HCT116 (cell line): Measurements from ENCODE around the gene KMT2B. TPM values are rescaled to one million over a fixed set of nuclear protein-coding genes. Genes with fewer than 3 reads are reported as not detected.

ENCODE experiments used
- ATAC-seq: fragments of 200-7000 bp; cut with Tn5 transposase; 2 replicates; pipeline ENCODE4 v1.9.1; 2020; ENCODE audit warnings: mild to moderate bottlenecking, moderate library complexity
- BruUV-seq: library from RNA; stranded (reverse); fragments of 400-500 nt; replicated peaks from 2 replicates; lab custom pipeline; 2021; lab: Mats Ljungman, UMichigan
- CTCF ChIA-PET: fragments of 300-600 bp; sonication (Branson Sonifier 250); formaldehyde crosslinking; loops from one replicate; lab custom pipeline; 2021; ENCODE audit warnings: antibody characterized with exemption; lab: Charles Lee
- POLR2A ChIA-PET: fragments of 300-600, 350-600 bp; sonication (Branson Sonifier 250); formaldehyde crosslinking; loops from one replicate; lab custom pipeline; 2021; ENCODE audit warnings: antibody characterized with exemption; lab: Charles Lee
- RAD21 ChIA-PET, 2 experiments: fragments of 300-600 bp; sonication (Branson Sonifier 250); formaldehyde crosslinking; loops; one replicate each; lab custom pipeline; 2023; ENCODE audit warnings: low total read pairs in 2 of 2; ENCODE audit not compliant: uncharacterized antibody in 2 of 2, unreplicated experiment in 2 of 2, low non-redundant PET in 1 of 2; lab: Charles Lee
- DNase-seq: peaks from one replicate; pipeline ENCODE4 v3.0.0-alpha.2; 2010; ENCODE audit warnings: low read depth, low spot score
- H2AFZ ChIP-seq: fragments of 200-600 bp; shearing (Covaris generic), sonication (generic); 2 replicates; pipeline ENCODE4 v1.6.1; 2017; ENCODE audit warnings: low read depth, mixed run types, mixed read lengths, antibody characterized with exemption, low read length; ENCODE audit not compliant: poor library complexity, severe bottlenecking
- H3K27ac ChIP-seq: 2 replicates; pipeline ENCODE4 v1.5.1; 2012; ENCODE audit warnings: low read depth, low read length
- H3K27me3 ChIP-seq: fragments of 200-600 bp; sonication (generic); 2 replicates; pipeline ENCODE4 v1.6.1; 2016; ENCODE audit warnings: mixed run types, low read length, mixed read lengths; ENCODE audit not compliant: insufficient read depth
- H3K36me3 ChIP-seq, 2 experiments: fragments of 200-500 bp in 1 of 2; fragments of 200-600 bp in 1 of 2; sonication (Bioruptor generic) in 1 of 2; sonication (generic) in 1 of 2; 2 replicates each; pipeline versions ENCODE4 v1.5.1 to v1.6.1; 2014 to 2016; ENCODE audit warnings: low read length in 2 of 2, inconsistent platforms in 1 of 2, mixed read lengths in 1 of 2, mixed run types in 1 of 2; ENCODE audit not compliant: insufficient read depth in 2 of 2, control insufficient read depth in 1 of 2
- H3K4me1 ChIP-seq, 2 experiments: fragments of 200-600 bp in 1 of 2; sonication (generic) in 1 of 2; 2 replicates each; pipeline versions ENCODE4 v1.5.1 to v1.6.1; 2012 to 2017; ENCODE audit warnings: low read length in 2 of 2, inconsistent platforms in 1 of 2, mild to moderate bottlenecking in 1 of 2, mixed read lengths in 1 of 2, mixed run types in 1 of 2, moderate library complexity in 1 of 2; ENCODE audit not compliant: insufficient read depth in 2 of 2, control insufficient read depth in 1 of 2
- H3K4me2 ChIP-seq: fragments of 200-600 bp; sonication (generic); 2 replicates; pipeline ENCODE4 v1.6.1; 2017; ENCODE audit warnings: mixed run types, low read length, mixed read lengths
- H3K4me3 ChIP-seq, 2 experiments: fragments of 200-600 bp in 1 of 2; sonication (generic) in 1 of 2; replicated peaks in 1 of 2; 2 replicates each; pipeline ENCODE4 v1.5.1; 2011 to 2016; ENCODE audit warnings: low read length in 2 of 2, control low read depth in 1 of 2, low read depth in 1 of 2, mild to moderate bottlenecking in 1 of 2, mixed read lengths in 1 of 2, mixed run types in 1 of 2
- H3K79me2 ChIP-seq: fragments of 200-600 bp; sonication (generic); 2 replicates; pipeline ENCODE4 v1.6.1; 2017; ENCODE audit warnings: mild to moderate bottlenecking, mixed run types, low read length, moderate library complexity, mixed read lengths; ENCODE audit not compliant: insufficient read depth
- H3K9ac ChIP-seq: fragments of 200-600 bp; sonication (generic); 2 replicates; pipeline ENCODE4 v1.6.1; 2016; ENCODE audit warnings: low read length, mixed read lengths
- H3K9me2 ChIP-seq: fragments of 200-600 bp; sonication (generic), shearing (Covaris generic); 2 replicates; pipeline ENCODE4 v1.6.1; 2017; ENCODE audit warnings: mixed run types, mild to moderate bottlenecking, moderate library complexity; ENCODE audit not compliant: insufficient read depth
- H3K9me3 ChIP-seq, 2 experiments: fragments of 200-500 bp in 1 of 2; fragments of 200-600 bp in 1 of 2; sonication (Bioruptor generic) in 1 of 2; sonication (generic) in 1 of 2; 2 replicates each; pipeline ENCODE4 v1.6.1; 2014 to 2017; ENCODE audit warnings: low read length in 2 of 2, mixed read lengths in 2 of 2, inconsistent platforms in 1 of 2, low read depth in 1 of 2, mild to moderate bottlenecking in 1 of 2, mixed run types in 1 of 2, moderate library complexity in 1 of 2; ENCODE audit not compliant: control insufficient read depth in 1 of 2, insufficient read depth in 1 of 2
- H4K20me1 ChIP-seq: fragments of 200-600 bp; sonication (generic), shearing (Covaris generic); 2 replicates; pipeline ENCODE4 v1.6.1; 2017; ENCODE audit warnings: mixed run types, mild to moderate bottlenecking, moderate library complexity; ENCODE audit not compliant: insufficient read depth
- CEBPB ChIP-seq: IDR thresholded peaks from 2 replicates; pipeline ENCODE4 v1.6.1; 2012; ENCODE audit warnings: low read depth
- CTCF ChIP-seq, 3 experiments: fragments of 200-600 bp in 1 of 3; sonication (generic) in 1 of 3; IDR thresholded peaks in 2 of 3; conservative IDR thresholded peaks in 1 of 3; 2 replicates each; pipeline ENCODE4 v1.5.1; 2012 to 2017; ENCODE audit warnings: low read depth in 2 of 3, low read length in 2 of 3, antibody characterized with exemption in 1 of 3, borderline replicate concordance in 1 of 3, control low read depth in 1 of 3, mild to moderate bottlenecking in 1 of 3, mixed read lengths in 1 of 3, mixed run types in 1 of 3, moderate library complexity in 1 of 3; ENCODE audit not compliant: insufficient read depth in 1 of 3
- EGR1 ChIP-seq: IDR thresholded peaks from 2 replicates; pipeline ENCODE4 v1.6.1; 2012; ENCODE audit warnings: low read depth
- ELF1 ChIP-seq: IDR thresholded peaks from 2 replicates; pipeline ENCODE4 v1.6.1; 2012; ENCODE audit warnings: low read depth, borderline replicate concordance
- EZH2 ChIP-seq: fragments of 200-600 bp; sonication (generic); IDR thresholded peaks from 2 replicates; pipeline ENCODE4 v1.6.1; 2017; ENCODE audit warnings: antibody characterized with exemption, mixed run types
- EZH2phosphoT487 ChIP-seq: fragments of 200-600 bp; IDR thresholded peaks from 2 replicates; pipeline ENCODE4 v1.6.1; 2018; ENCODE audit warnings: antibody characterized with exemption, borderline replicate concordance
- MAX ChIP-seq: IDR thresholded peaks from 2 replicates; pipeline ENCODE4 v1.6.1; 2012
- POLR2A ChIP-seq: IDR thresholded peaks from 2 replicates; pipeline ENCODE4 v1.7.0; 2011; ENCODE audit warnings: borderline replicate concordance; ENCODE audit not compliant: insufficient read depth, insufficient read length; ENCODE audit errors: extremely low read depth
- POLR2AphosphoS5 ChIP-seq: IDR thresholded peaks from 2 replicates; pipeline ENCODE4 v1.6.1; 2011; ENCODE audit warnings: mild to moderate bottlenecking, low read depth, low read length, moderate library complexity
- SIN3A ChIP-seq: IDR thresholded peaks from 2 replicates; pipeline ENCODE4 v1.6.1; 2012; ENCODE audit warnings: low read depth
- SP1 ChIP-seq: IDR thresholded peaks from 2 replicates; pipeline ENCODE4 v1.6.1; 2012; ENCODE audit warnings: low read depth
- SRF ChIP-seq: IDR thresholded peaks from 2 replicates; pipeline ENCODE4 v1.6.1; 2012; ENCODE audit warnings: low read depth
- YY1 ChIP-seq: IDR thresholded peaks from 2 replicates; pipeline ENCODE4 v1.6.1; 2011; ENCODE audit warnings: low read length, low read depth, moderate library complexity, mild to moderate bottlenecking; ENCODE audit not compliant: insufficient replicate concordance; ENCODE audit errors: extremely low read depth
- ZBTB33 ChIP-seq: IDR thresholded peaks from 2 replicates; pipeline ENCODE4 v1.6.1; 2011; ENCODE audit warnings: mild to moderate bottlenecking, low read length, moderate library complexity; ENCODE audit not compliant: insufficient replicate concordance; ENCODE audit errors: extremely low read depth
- ZFX ChIP-seq: fragments of 450-650 bp; IDR thresholded peaks from 2 replicates; pipeline ENCODE4 v1.6.1; 2017
- intact Hi-C: fragments of 100-400 bp; cut with micrococcal nuclease; formaldehyde crosslinking; loops from 2 replicates; pipeline ENCODE4 v1.10.0; 2022
- total RNA-seq: library from RNA; stranded (reverse); gene quantifications from one replicate; pipeline ENCODE4 v1.2.1, GENCODE V29; 2021; ENCODE audit not compliant: unreplicated experiment
- TF ChIP-seq, protein P1 (sequence below): IDR thresholded peaks from 2 replicates; pipeline ENCODE4 v1.6.1; 2012
- TF ChIP-seq, protein P2 (sequence below): IDR thresholded peaks from 2 replicates; pipeline ENCODE4 v1.6.1; 2012; ENCODE audit warnings: low read depth

The KMT2B gene
- total RNA-seq, 1 experiment from 2014 or later, result 29.9 TPM

GRCh38 chr19:35748106-35749020 is 30.6 kb downstream of the KMT2B start, which contains the start of gene LIN37:
TSS of gene LIN37 (plus strand) at chr19:35748576. CDS start at chr19:35748725, 149 bp downstream.
- Histone ChIP-seq H3K79me2 (peaks cover 19% of the 10 kb centered on the region), H3K27me3 (no peaks in the 10 kb centered on the region), H3K27ac (peak within 1 kb of the TSS; percentile 54), H3K36me3 (no peaks in the 10 kb centered on the region; a peak in 2 of 4 replicates), H3K9ac (peak within 1 kb of the TSS; percentile 77), H3K9me3 (no peaks in the 10 kb centered on the region), H3K4me2 (peak within 1 kb of the TSS; percentile 90), H3K9me2 (no peaks in the 10 kb centered on the region), H3K4me3 (peak within 1 kb of the TSS; percentile 86 to 87), H4K20me1 (no peaks in the 10 kb centered on the region), H2AFZ (no peak within 1 kb of the TSS), H3K4me1 (peaks cover 20 to 29% of the 10 kb centered on the region in 2 experiments)
- ATAC-seq (peak; percentile 81), DNase-seq (peak; percentile 99)
- intact Hi-C loops, result no loop called here
- TSS peak; percentile 24 for BruUV-seq
- ChIA-PET CTCF (interaction anchor here (0.6 to 1.3 kb wide), 5 partner anchors 9 to 200 kb away, joined by 3 to 5 read pairs (median 3); partner anchors contain the start of gene PROSER3), POLR2A (interaction anchor here (0.6 to 2.1 kb wide), 17 partner anchors 8 to 239 kb away, joined by 3 to 20 read pairs (median 4); partner anchors contain the start of genes COX6B1, HSPB6 and PROSER3), RAD21 (interaction anchor here in 1 of 2 experiments (0.6 to 0.9 kb wide), 2 partner anchors 8 to 9 kb away, joined by 3 to 6 read pairs; no protein-coding TSS in a partner anchor)
- TF ChIP-seq EGR1 (peak; percentile 33; the same call in 1 of the 2 replicates), SP1 (peak; percentile 99), EZH2 (no peak), MAX (no peak), YY1 (peak; percentile 31), EZH2phosphoT487 (no peak), ZFX (no peak), ELF1 (peak; percentile 94; the same call in 1 of the 2 replicates), POLR2A (peak; percentile 71), SIN3A (no peak), POLR2AphosphoS5 (peak; percentile 92), CEBPB (no peak; the same call in 1 of the 2 replicates), ZBTB33 (peak; percentile 94), CTCF (IDR thresholded peaks at IDR 0.05 in 2 of 3, conservative IDR thresholded peaks at IDR 0.05 in 1 of 3; ENCODE audit: borderline replicate concordance in 1 of 3, insufficient read depth in 1 of 3, low read depth in 2 of 3, low read length in 2 of 3) (no peak), SRF (no peak; the same call in 1 of the 2 replicates)
- TF ChIP-seq, protein P1, sequence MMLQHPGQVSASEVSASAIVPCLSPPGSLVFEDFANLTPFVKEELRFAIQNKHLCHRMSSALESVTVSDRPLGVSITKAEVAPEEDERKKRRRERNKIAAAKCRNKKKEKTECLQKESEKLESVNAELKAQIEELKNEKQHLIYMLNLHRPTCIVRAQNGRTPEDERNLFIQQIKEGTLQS, result no peak
- TF ChIP-seq, protein P2, sequence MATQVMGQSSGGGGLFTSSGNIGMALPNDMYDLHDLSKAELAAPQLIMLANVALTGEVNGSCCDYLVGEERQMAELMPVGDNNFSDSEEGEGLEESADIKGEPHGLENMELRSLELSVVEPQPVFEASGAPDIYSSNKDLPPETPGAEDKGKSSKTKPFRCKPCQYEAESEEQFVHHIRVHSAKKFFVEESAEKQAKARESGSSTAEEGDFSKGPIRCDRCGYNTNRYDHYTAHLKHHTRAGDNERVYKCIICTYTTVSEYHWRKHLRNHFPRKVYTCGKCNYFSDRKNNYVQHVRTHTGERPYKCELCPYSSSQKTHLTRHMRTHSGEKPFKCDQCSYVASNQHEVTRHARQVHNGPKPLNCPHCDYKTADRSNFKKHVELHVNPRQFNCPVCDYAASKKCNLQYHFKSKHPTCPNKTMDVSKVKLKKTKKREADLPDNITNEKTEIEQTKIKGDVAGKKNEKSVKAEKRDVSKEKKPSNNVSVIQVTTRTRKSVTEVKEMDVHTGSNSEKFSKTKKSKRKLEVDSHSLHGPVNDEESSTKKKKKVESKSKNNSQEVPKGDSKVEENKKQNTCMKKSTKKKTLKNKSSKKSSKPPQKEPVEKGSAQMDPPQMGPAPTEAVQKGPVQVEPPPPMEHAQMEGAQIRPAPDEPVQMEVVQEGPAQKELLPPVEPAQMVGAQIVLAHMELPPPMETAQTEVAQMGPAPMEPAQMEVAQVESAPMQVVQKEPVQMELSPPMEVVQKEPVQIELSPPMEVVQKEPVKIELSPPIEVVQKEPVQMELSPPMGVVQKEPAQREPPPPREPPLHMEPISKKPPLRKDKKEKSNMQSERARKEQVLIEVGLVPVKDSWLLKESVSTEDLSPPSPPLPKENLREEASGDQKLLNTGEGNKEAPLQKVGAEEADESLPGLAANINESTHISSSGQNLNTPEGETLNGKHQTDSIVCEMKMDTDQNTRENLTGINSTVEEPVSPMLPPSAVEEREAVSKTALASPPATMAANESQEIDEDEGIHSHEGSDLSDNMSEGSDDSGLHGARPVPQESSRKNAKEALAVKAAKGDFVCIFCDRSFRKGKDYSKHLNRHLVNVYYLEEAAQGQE, result no peak
